Testis (tissue), 2 donors: ENCODE results near the gene DNASE1L3.

ENCODE experiments used
- CTCF ChIP-seq, 3 experiments: fragments of 450-650 bp in 2 of 3; fragments of 200-600 bp in 1 of 3; sonication (generic) in 1 of 3; IDR thresholded peaks; one replicate each; pipeline ENCODE4 v1.5.1; 2016 to 2019; ENCODE audit warnings: antibody characterized with exemption in 3 of 3, mild to moderate bottlenecking in 2 of 3, moderate library complexity in 1 of 3
- POLR2A ChIP-seq: fragments of 450-650 bp; IDR thresholded peaks from one replicate; pipeline ENCODE4 v1.6.1; 2017; ENCODE audit warnings: antibody characterized with exemption, mild to moderate bottlenecking, moderate library complexity

GRCh38 chr3:58176185-58176530 is 34.6 kb downstream of the DNASE1L3 start:
- TF ChIP-seq CTCF (IDR thresholded peaks at IDR 0.05): no peak
- no peak for TF ChIP-seq POLR2A
